Measurements from ENCODE around the gene PHOX2A. TPM values are rescaled to one million over a fixed set of nuclear protein-coding genes. Genes with fewer than 3 reads are reported as not detected.

PHOX2A gene
- total RNA-seq (2022; extraction: Qiagen RNA extraction) = not detected in 5 replicates

DNA sequence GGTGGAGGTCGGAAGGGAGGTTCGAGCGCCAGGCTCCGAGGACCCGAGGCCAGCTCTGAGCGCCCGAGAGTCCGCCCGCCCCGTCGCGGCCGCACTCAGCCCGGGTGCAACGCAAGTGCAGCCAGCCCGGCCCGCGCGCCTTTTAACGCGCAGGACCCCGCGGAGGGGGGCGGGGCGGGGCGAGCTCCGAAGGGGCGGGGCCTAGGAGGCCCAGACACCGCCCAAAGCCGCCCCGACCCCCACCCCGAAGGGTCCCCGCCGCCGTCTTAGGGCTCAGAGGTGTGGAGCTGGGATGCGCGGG lies at the start of gene PHOX2A:
PHOX2A (minus strand) TSS at position 117 of the 301 bp plus-strand sequence. CDS start 172 bp downstream, outside the sequence.

DNA sequence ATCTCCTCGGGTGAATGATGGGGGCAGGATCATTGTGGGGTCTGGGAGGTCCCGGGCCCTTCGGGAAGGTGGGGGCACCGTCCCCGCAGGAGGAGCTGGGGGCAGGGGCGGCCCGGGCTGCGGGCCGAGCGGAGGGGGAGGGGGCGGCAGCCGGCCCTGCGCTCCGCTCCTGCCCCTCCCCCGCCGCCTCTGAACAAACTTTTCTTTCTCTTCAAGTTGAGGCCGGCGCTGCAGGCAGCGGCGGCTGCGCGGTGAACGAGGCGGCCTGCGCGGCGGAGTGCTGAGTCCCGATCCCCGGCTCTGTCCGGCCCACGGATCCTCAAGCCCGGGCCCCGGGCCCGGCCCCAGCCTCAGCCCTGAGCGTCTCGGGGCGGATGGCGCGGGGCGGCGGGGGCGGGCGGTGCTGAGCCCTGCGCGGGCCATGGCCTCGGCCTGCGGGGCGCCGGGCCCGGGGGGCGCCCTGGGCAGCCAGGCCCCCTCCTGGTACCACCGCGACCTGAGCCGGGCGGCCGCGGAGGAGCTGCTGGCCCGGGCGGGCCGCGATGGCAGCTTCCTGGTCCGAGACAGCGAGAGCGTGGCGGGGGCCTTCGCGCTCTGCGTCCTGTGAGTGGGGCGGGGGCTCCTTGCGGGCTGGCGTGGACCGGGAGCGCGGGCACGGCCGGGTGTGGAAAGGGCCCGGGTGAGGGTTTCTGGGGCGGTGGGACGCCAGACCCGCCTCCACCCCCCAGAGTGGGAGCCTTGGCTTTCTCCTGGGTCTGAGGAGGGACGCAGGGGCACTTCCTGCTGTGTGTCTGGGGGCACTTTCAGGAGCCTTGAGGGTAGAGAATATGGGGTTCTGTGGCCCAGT lies 19.2 kb downstream of the PHOX2A start, which contains the start of gene INPPL1:
INPPL1 (plus strand) TSS at position 204 of the 847 bp plus-strand sequence; CDS start at position 422, 218 bp downstream.

DNA sequence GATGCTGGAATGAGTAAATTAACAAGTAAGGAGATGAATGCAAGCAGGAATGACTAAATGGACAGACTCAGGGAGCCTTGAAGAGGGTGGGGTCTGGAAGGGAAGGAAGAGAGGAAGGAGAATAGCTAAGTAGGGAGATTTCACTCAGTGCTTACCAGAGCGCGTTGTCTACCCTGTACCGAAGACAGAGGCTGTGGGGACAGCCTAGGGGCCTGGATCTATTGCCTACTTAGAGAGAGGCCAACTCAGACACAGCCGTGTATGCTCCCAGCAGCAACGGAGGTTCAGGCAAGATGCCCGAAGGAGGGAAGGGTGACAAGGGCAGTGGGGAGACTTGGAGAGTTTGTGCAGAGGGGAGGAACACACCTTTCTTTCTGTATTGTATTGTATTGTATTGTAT lies 27.3 kb downstream of the PHOX2A start, which contains the start of gene FOLR2:
FOLR2 (plus strand) TSS at position 157 of the 400 bp plus-strand sequence. CDS start 1,791 bp downstream, outside the sequence.

GRCh38 chr11:72191961-72192381 lies 52.0 kb downstream of the PHOX2A start, which contains the start of gene FOLR1:
Gene FOLR1 (plus strand): TSS chr11:72192140. CDS start chr11:72192174, 34 bp downstream.

Other genes with a start within 250 kb of the PHOX2A start
- 2.4 to 3.5 TPM (median 2.8 TPM) in 5 replicates for gene IL18BP, start 245.3 kb downstream of the PHOX2A start, total RNA-seq (2022; extraction: Qiagen RNA extraction)
- gene NUMA1, start 163.6 kb downstream of the PHOX2A start, total RNA-seq (2022; extraction: Qiagen RNA extraction) = 51.8 to 68.5 TPM (median 64.2 TPM) in 5 replicates
- 6.1 to 10.9 TPM (median 8.4 TPM) in 5 replicates for gene LRRC51, start 163.3 kb downstream of the PHOX2A start, total RNA-seq (2022; extraction: Qiagen RNA extraction)
- 119 to 153 TPM (median 143 TPM) in 5 replicates for gene LAMTOR1, start 140.9 kb downstream of the PHOX2A start, total RNA-seq (2022; extraction: Qiagen RNA extraction)
- gene TOMT, start 138.3 kb downstream of the PHOX2A start, total RNA-seq (2022; extraction: Qiagen RNA extraction) = not detected in 5 replicates
- 69.2 to 92.6 TPM (median 84.6 TPM) in 5 replicates for gene ANAPC15, start 131.5 kb downstream of the PHOX2A start, total RNA-seq (2022; extraction: Qiagen RNA extraction)
- gene FOLR3, start 108.5 kb downstream of the PHOX2A start, total RNA-seq (2022; extraction: Qiagen RNA extraction) = 0.22 TPM in 1 of 5 replicates, not detected in the others
- gene FOLR1, start 52.0 kb downstream of the PHOX2A start, total RNA-seq (2022; extraction: Qiagen RNA extraction) = 0.14 TPM in 1 of 5 replicates, not detected in the others
- gene FOLR2, start 27.4 kb downstream of the PHOX2A start, total RNA-seq (2022; extraction: Qiagen RNA extraction) = not detected in 5 replicates
- gene INPPL1, start 19.4 kb downstream of the PHOX2A start, total RNA-seq (2022; extraction: Qiagen RNA extraction) = 58.6 to 72.2 TPM (median 68.1 TPM) in 5 replicates
- 12.8 to 17.4 TPM (median 17.3 TPM) in 5 replicates for gene CLPB, start 190.4 kb upstream of the PHOX2A start, total RNA-seq (2022; extraction: Qiagen RNA extraction)

All from A549 treated with Hydrocortisone at 1 μM for 4 hours (cell line).